ENCODE measurements around the gene RRP8.

RRP8 gene

GRCh38 chr11:6632116-6633073, 29.0 kb upstream of the RRP8 start:
- no peak for DNase-seq

- DNase-seq = no peak
These were observed 28.0 kb upstream of the RRP8 start for GRCh38 chr11:6631361-6631890.

GRCh38 chr11:6630632-6631291, 27.3 kb upstream of the RRP8 start:
- no peak for DNase-seq

GRCh38 chr11:6629892-6630631, 26.6 kb upstream of the RRP8 start:
- DNase-seq = no peak

GRCh38 chr11:6629573-6629891, 26.1 kb upstream of the RRP8 start:
- DNase-seq = no peak

GRCh38 chr11:6628526-6628925, 25.1 kb upstream of the RRP8 start:
- DNase-seq = no peak

GRCh38 chr11:6627762-6628241, 24.4 kb upstream of the RRP8 start:
- DNase-seq = no peak

- no peak for DNase-seq
These were observed 23.8 kb upstream of the RRP8 start for GRCh38 chr11:6626971-6627761.

- DNase-seq = no peak
These were observed 22.5 kb upstream of the RRP8 start for GRCh38 chr11:6625832-6626420.

- no peak for DNase-seq
These were observed 21.9 kb upstream of the RRP8 start for GRCh38 chr11:6625156-6625831.

GRCh38 chr11:6623391-6624363, 20.3 kb upstream of the RRP8 start:
- no peak for DNase-seq

GRCh38 chr11:6622261-6623171, 19.1 kb upstream of the RRP8 start:
- DNase-seq = no peak

GRCh38 chr11:6621711-6622211, 18.3 kb upstream of the RRP8 start:
- no peak for DNase-seq

GRCh38 chr11:6620636-6621035, 17.2 kb upstream of the RRP8 start:
- no peak for DNase-seq

- peak; percentile 83 for DNase-seq
These were observed 15.8 kb upstream of the RRP8 start, which contains the start of gene TPP1 for GRCh38 chr11:6619004-6619745. TPP1 (minus strand) TSS chr11:6619422; CDS start chr11:6619400, 22 bp downstream.

- no peak for DNase-seq
These were observed 14.9 kb upstream of the RRP8 start for GRCh38 chr11:6618117-6619003.

- DNase-seq = no peak
These were observed 13.9 kb upstream of the RRP8 start for GRCh38 chr11:6617315-6617781.
